IMR-90 (cell line): ENCODE measurements around the gene SPACA7. TPM values are rescaled to one million over a fixed set of nuclear protein-coding genes. Genes with fewer than 3 reads are reported as not detected.

Source experiments
- ATAC-seq: fragments of 200-7000 bp; cut with Tn5 transposase; 2 replicates; pipeline ENCODE4 v1.9.1; 2020; ENCODE audit warnings: low read depth, mild to moderate bottlenecking, moderate library complexity
- BruUV-seq: library from RNA; stranded (reverse); fragments of 400-500 nt; replicated peaks from 2 replicates; lab custom pipeline; 2021; lab: Mats Ljungman, UMichigan
- CTCF ChIA-PET: fragments of 300-600 bp; formaldehyde crosslinking; extraction: SDS; loops from one replicate; lab custom pipeline; 2021; ENCODE audit warnings: antibody characterized with exemption; lab: Yijun Ruan, JAX
- POLR2A ChIA-PET: fragments of 300-600 bp; sonication (Branson Sonifier 250); formaldehyde crosslinking; loops from one replicate; lab custom pipeline; 2022; ENCODE audit warnings: antibody characterized with exemption; ENCODE audit not compliant: unreplicated experiment; lab: Charles Lee
- DNase-seq: peaks from one replicate; pipeline ENCODE4 v3.0.0; 2013
- H2AFZ ChIP-seq: replicated peaks from 2 replicates; pipeline ENCODE3; 2013; ENCODE audit warnings: low read length, mild to moderate bottlenecking; ENCODE audit not compliant: poor library complexity
- H2AK5ac ChIP-seq: 2 replicates; pipeline ENCODE4 v1.6.1; 2013; ENCODE audit warnings: low read depth, low read length, inconsistent platforms
- H2AK9ac ChIP-seq: replicated peaks from 2 replicates; pipeline ENCODE3; 2013; ENCODE audit warnings: mild to moderate bottlenecking, low read depth, low read length, moderate library complexity; ENCODE audit not compliant: poor library complexity
- H2BK120ac ChIP-seq: 2 replicates; pipeline ENCODE4 v1.6.1; 2013; ENCODE audit warnings: low read depth, low read length, inconsistent platforms
- H2BK15ac ChIP-seq: 3 replicates; pipeline ENCODE4 v1.6.1; 2013; ENCODE audit warnings: low read depth, low read length, inconsistent platforms
- H2BK20ac ChIP-seq: 2 replicates; pipeline ENCODE4 v1.6.1; 2013; ENCODE audit warnings: low read depth, mild to moderate bottlenecking, inconsistent platforms, low read length, moderate library complexity
- H2BK5ac ChIP-seq: 2 replicates; pipeline ENCODE4 v1.6.1; 2013; ENCODE audit warnings: mild to moderate bottlenecking, low read depth, low read length, inconsistent platforms; ENCODE audit not compliant: poor library complexity, severe bottlenecking
- H3K14ac ChIP-seq: replicated peaks from 2 replicates; pipeline ENCODE4 v1.6.1; 2013; ENCODE audit warnings: low read depth, low read length, inconsistent platforms
- H3K18ac ChIP-seq: 2 replicates; pipeline ENCODE4 v1.6.1; 2013; ENCODE audit warnings: low read depth, low read length, control low read depth
- H3K23ac ChIP-seq: 2 replicates; pipeline ENCODE4 v1.6.1; 2013; ENCODE audit warnings: low read depth, low read length, inconsistent platforms
- H3K27ac ChIP-seq: 2 replicates; pipeline ENCODE4 v1.5.1; 2013; ENCODE audit warnings: mild to moderate bottlenecking, control low read depth, low read length; ENCODE audit not compliant: insufficient read depth
- H3K27me3 ChIP-seq: 2 replicates; pipeline ENCODE4 v1.6.1; 2013; ENCODE audit warnings: low read length; ENCODE audit not compliant: control insufficient read depth, insufficient read depth
- H3K36me3 ChIP-seq: 2 replicates; pipeline ENCODE4 v1.6.1; 2013; ENCODE audit warnings: low read length, mixed read lengths; ENCODE audit not compliant: control insufficient read depth, insufficient read depth
- H3K4ac ChIP-seq: 2 replicates; pipeline ENCODE4 v1.6.1; 2013; ENCODE audit warnings: low read depth, low read length, inconsistent platforms
- H3K4me1 ChIP-seq: 2 replicates; pipeline ENCODE4 v1.6.1; 2013; ENCODE audit warnings: low read length, mixed read lengths; ENCODE audit not compliant: control insufficient read depth, insufficient read depth
- H3K4me2 ChIP-seq: 2 replicates; pipeline ENCODE4 v1.6.1; 2013; ENCODE audit warnings: low read depth, mild to moderate bottlenecking, control low read depth, low read length, moderate library complexity
- H3K4me3 ChIP-seq: 2 replicates; pipeline ENCODE4 v1.5.1; 2013; ENCODE audit warnings: low read depth, mild to moderate bottlenecking, control low read depth, low read length, moderate library complexity; ENCODE audit not compliant: insufficient read depth
- H3K56ac ChIP-seq: 2 replicates; pipeline ENCODE4 v1.6.1; 2013; ENCODE audit warnings: low read length, inconsistent platforms; ENCODE audit not compliant: insufficient read depth; ENCODE audit errors: extremely low read depth
- H3K79me1 ChIP-seq, 2 experiments: 2 replicates each; pipeline ENCODE4 v1.6.1; 2013; ENCODE audit warnings: low read length in 2 of 2, inconsistent platforms in 1 of 2, low read depth in 1 of 2
- H3K9ac ChIP-seq: 2 replicates; pipeline ENCODE4 v1.6.1; 2013; ENCODE audit warnings: low read depth, low read length, control low read depth
- H3K9me1 ChIP-seq: 2 replicates; pipeline ENCODE4 v1.6.1; 2013; ENCODE audit warnings: low read length, inconsistent platforms; ENCODE audit not compliant: insufficient read depth
- H3K9me3 ChIP-seq: 2 replicates; pipeline ENCODE4 v1.6.1; 2013; ENCODE audit warnings: low read length; ENCODE audit not compliant: control insufficient read depth, insufficient read depth
- H4K20me1 ChIP-seq: 2 replicates; pipeline ENCODE4 v1.6.1; 2013; ENCODE audit warnings: low read length, inconsistent platforms; ENCODE audit not compliant: insufficient read depth
- H4K5ac ChIP-seq: 2 replicates; pipeline ENCODE4 v1.6.1; 2013; ENCODE audit warnings: mild to moderate bottlenecking, low read depth, low read length, control low read depth
- H4K8ac ChIP-seq, 2 experiments: 2 replicates each; pipeline ENCODE4 v1.6.1; 2013; ENCODE audit warnings: low read depth in 2 of 2, low read length in 2 of 2, control low read depth in 1 of 2, inconsistent platforms in 1 of 2
- H4K91ac ChIP-seq: 2 replicates; pipeline ENCODE4 v1.6.1; 2013; ENCODE audit warnings: low read depth, low read length, inconsistent platforms; ENCODE audit not compliant: insufficient read depth
- BHLHE40 ChIP-seq: fragments of 150-350 bp; IDR thresholded peaks from 2 replicates; pipeline ENCODE4 v1.6.1; 2016; ENCODE audit warnings: mild to moderate bottlenecking, low read depth, low read length
- CEBPB ChIP-seq: IDR thresholded peaks from 2 replicates; pipeline ENCODE4 v1.6.1; 2012; ENCODE audit warnings: low read depth, low read length, improper control_type of control experiment
- CHD1 ChIP-seq: IDR thresholded peaks from 2 replicates; pipeline ENCODE4 v1.6.1; 2012; ENCODE audit warnings: low read depth, low read length, improper control_type of control experiment
- FOS ChIP-seq: fragments of 150-350 bp; IDR thresholded peaks from 2 replicates; pipeline ENCODE4 v1.6.1; 2016; ENCODE audit warnings: low read depth, low read length
- MAFK ChIP-seq: IDR thresholded peaks from 2 replicates; pipeline ENCODE4 v1.6.1; 2012; ENCODE audit warnings: low read depth, low read length, improper control_type of control experiment
- MAZ ChIP-seq: IDR thresholded peaks from 2 replicates; pipeline ENCODE4 v1.6.1; 2012; ENCODE audit warnings: low read depth, mild to moderate bottlenecking, low read length, improper control_type of control experiment, moderate library complexity, borderline replicate concordance
- MXI1 ChIP-seq: IDR thresholded peaks from 2 replicates; pipeline ENCODE4 v1.6.1; 2012; ENCODE audit warnings: low read depth, mild to moderate bottlenecking, low read length, moderate library complexity, borderline replicate concordance
- NFE2L2 ChIP-seq: fragments of 150-350 bp; IDR thresholded peaks from 2 replicates; pipeline ENCODE4 v1.6.1; 2016; ENCODE audit warnings: low read depth, mild to moderate bottlenecking, low read length
- POLR2A ChIP-seq: IDR thresholded peaks from 2 replicates; pipeline ENCODE4 v1.6.1; 2012; ENCODE audit warnings: mild to moderate bottlenecking, low read depth, low read length
- RAD21 ChIP-seq: IDR thresholded peaks from 2 replicates; pipeline ENCODE4 v1.6.1; 2012; ENCODE audit warnings: low read length, improper control_type of control experiment
- RCOR1 ChIP-seq: IDR thresholded peaks from 2 replicates; pipeline ENCODE4 v1.6.1; 2012; ENCODE audit warnings: mild to moderate bottlenecking, low read length, improper control_type of control experiment; ENCODE audit not compliant: insufficient replicate concordance
- RFX5 ChIP-seq: IDR thresholded peaks from 2 replicates; pipeline ENCODE4 v1.8.0; 2012; ENCODE audit warnings: low read depth, mild to moderate bottlenecking, low read length, moderate library complexity
- SMC3 ChIP-seq: fragments of 150-350 bp; IDR thresholded peaks from 2 replicates; pipeline ENCODE4 v1.6.1; 2016; ENCODE audit warnings: low read depth, mild to moderate bottlenecking, antibody characterized with exemption, low read length, moderate library complexity
- WGBS, 2 experiments: methylation state at CpG; one replicate each; pipeline versions ENCODE4 v1.1.5 to v1.1.7; 2013; ENCODE audit warnings: missing lambda C conversion rate in 2 of 2; ENCODE audit not compliant: insufficient read length in 1 of 2; ENCODE audit errors: extremely low coverage in 2 of 2; 5-methylcytosine and 5-hydroxymethylcytosine counted together
- dilution Hi-C: fragments of 300-500 bp; cut with HindIII; formaldehyde crosslinking; loops from one replicate; pipeline ENCODE4 v1.14.3; 2018; ENCODE audit warnings: low sequenced_read_pairs; ENCODE audit not compliant: unreplicated experiment
- in situ Hi-C: fragments of 300-500 bp; cut with MboI; formaldehyde crosslinking; loops from 3 replicates; pipeline ENCODE4 v1.14.3; 2019; ENCODE audit warnings: low sequenced_read_pairs, inconsistent platforms, mixed read lengths
- intact Hi-C: fragments of 100-400 bp; cut with micrococcal nuclease; formaldehyde crosslinking; loops from 2 replicates; pipeline ENCODE4 v1.10.0; 2022
- polyA plus RNA-seq, 3 experiments: library from polyadenylated mRNA; depleted of rRNA; stranded (reverse); fragments of >200 nt; gene quantifications; 2 replicates each; pipeline ENCODE4 v1.2.3, GENCODE V29; 2012; ENCODE audit warnings: low replicate concordance in 1 of 3
- total RNA-seq: library from RNA; depleted of rRNA; stranded (reverse); fragments of >200 nt; gene quantifications from 2 replicates; pipeline ENCODE4 v1.2.3, GENCODE V29; 2012
- TF ChIP-seq, protein P1 (sequence below): conservative IDR thresholded peaks from 2 replicates; pipeline ENCODE4 v1.5.1; 2012; ENCODE audit warnings: mild to moderate bottlenecking, low read depth, low read length, improper control_type of control experiment
- TF ChIP-seq, protein P2 (sequence below): fragments of 150-350 bp; IDR thresholded peaks from 2 replicates; pipeline ENCODE4 v1.6.1; 2016; ENCODE audit warnings: low read depth, mild to moderate bottlenecking, low read length, moderate library complexity, borderline replicate concordance
- TF ChIP-seq, protein P3 (sequence below): fragments of 150-350 bp; IDR thresholded peaks from 2 replicates; pipeline ENCODE4 v1.6.1; 2017; ENCODE audit warnings: mild to moderate bottlenecking, antibody characterized with exemption, low read length, low read depth

Gene SPACA7
- total and polyA plus RNA-seq, 2 of the 4 experiments (the other 2 are of a cell fraction), result not detected

DNA sequence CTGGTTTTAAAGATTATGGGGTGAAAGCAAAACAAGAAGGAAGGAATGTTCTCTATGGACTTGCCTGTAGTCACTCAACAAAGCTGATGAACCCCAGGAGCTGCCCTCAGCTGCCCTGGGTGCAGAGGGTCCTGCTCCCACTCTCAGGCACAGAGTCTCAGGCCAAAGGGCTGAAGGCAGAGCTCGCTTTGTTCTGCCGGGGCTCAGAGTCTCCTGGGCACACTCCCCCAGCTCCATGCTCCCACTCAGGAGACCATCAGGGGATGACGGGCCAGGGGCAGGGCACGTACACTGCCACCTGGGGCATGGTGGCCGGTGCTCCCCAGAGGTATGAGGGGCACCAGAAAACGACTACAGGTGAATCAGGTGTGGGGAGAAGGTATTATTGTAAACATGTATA lies 46.8 kb upstream of the SPACA7 start:
- TF ChIP-seq BHLHE40, result no peak
- TF ChIP-seq NFE2L2, result no peak
- TF ChIP-seq FOS, result no peak
- TF ChIP-seq, protein P1, sequence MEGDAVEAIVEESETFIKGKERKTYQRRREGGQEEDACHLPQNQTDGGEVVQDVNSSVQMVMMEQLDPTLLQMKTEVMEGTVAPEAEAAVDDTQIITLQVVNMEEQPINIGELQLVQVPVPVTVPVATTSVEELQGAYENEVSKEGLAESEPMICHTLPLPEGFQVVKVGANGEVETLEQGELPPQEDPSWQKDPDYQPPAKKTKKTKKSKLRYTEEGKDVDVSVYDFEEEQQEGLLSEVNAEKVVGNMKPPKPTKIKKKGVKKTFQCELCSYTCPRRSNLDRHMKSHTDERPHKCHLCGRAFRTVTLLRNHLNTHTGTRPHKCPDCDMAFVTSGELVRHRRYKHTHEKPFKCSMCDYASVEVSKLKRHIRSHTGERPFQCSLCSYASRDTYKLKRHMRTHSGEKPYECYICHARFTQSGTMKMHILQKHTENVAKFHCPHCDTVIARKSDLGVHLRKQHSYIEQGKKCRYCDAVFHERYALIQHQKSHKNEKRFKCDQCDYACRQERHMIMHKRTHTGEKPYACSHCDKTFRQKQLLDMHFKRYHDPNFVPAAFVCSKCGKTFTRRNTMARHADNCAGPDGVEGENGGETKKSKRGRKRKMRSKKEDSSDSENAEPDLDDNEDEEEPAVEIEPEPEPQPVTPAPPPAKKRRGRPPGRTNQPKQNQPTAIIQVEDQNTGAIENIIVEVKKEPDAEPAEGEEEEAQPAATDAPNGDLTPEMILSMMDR, result no peak
- no peak for TF ChIP-seq RFX5
- no peak for TF ChIP-seq MAZ
- no peak for TF ChIP-seq POLR2A
- TF ChIP-seq RAD21, result no peak
- no peak for TF ChIP-seq CEBPB
- TF ChIP-seq, protein P2, sequence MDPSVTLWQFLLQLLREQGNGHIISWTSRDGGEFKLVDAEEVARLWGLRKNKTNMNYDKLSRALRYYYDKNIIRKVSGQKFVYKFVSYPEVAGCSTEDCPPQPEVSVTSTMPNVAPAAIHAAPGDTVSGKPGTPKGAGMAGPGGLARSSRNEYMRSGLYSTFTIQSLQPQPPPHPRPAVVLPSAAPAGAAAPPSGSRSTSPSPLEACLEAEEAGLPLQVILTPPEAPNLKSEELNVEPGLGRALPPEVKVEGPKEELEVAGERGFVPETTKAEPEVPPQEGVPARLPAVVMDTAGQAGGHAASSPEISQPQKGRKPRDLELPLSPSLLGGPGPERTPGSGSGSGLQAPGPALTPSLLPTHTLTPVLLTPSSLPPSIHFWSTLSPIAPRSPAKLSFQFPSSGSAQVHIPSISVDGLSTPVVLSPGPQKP, result no peak
- no peak for TF ChIP-seq RCOR1
- TF ChIP-seq MXI1, result no peak
- TF ChIP-seq SMC3, result no peak
- no peak for TF ChIP-seq CHD1
- TF ChIP-seq MAFK, result no peak
- TF ChIP-seq, protein P3, sequence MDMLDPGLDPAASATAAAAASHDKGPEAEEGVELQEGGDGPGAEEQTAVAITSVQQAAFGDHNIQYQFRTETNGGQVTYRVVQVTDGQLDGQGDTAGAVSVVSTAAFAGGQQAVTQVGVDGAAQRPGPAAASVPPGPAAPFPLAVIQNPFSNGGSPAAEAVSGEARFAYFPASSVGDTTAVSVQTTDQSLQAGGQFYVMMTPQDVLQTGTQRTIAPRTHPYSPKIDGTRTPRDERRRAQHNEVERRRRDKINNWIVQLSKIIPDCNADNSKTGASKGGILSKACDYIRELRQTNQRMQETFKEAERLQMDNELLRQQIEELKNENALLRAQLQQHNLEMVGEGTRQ, result no peak
- in situ Hi-C loops (no loop called here), dilution Hi-C loops (no loop called here), intact Hi-C loops (no loop called here)
- H3K4me2 ChIP-seq, result no peak overlapping the region
- no peak overlapping the region for H2AFZ ChIP-seq
- no TSS peak for BruUV-seq
- H3K4me3 ChIP-seq, result no peak overlapping the region
- ATAC-seq (no peak), DNase-seq (no peak)
- no peak overlapping the region for H2AK5ac ChIP-seq
- no peak overlapping the region for H2BK15ac ChIP-seq
- H3K27me3 ChIP-seq, result no peaks in the 10 kb centered on the region
- no peak overlapping the region for H3K27ac ChIP-seq
- no peak overlapping the region for H4K8ac ChIP-seq
- POLR2A ChIA-PET, result no interaction called here
- no peak overlapping the region for H4K91ac ChIP-seq
- H3K4ac ChIP-seq, result no peak overlapping the region
- no peak overlapping the region for H3K9ac ChIP-seq
- H3K18ac ChIP-seq, result no peak overlapping the region
- H4K20me1 ChIP-seq, result no peaks in the 10 kb centered on the region
- no peaks in the 10 kb centered on the region for H3K9me1 ChIP-seq
- H3K14ac ChIP-seq, result no peak overlapping the region
- H3K36me3 ChIP-seq, result no peaks in the 10 kb centered on the region
- H3K79me1 ChIP-seq, result no peaks in the 10 kb centered on the region
- H2BK20ac ChIP-seq, result no peak overlapping the region
- H2AK9ac ChIP-seq, result no peak overlapping the region
- H3K4me1 ChIP-seq, result no peaks in the 10 kb centered on the region
- WGBS, 2 experiments, result no CpG with 5 or more reads among the region's 6 CpGs
- H3K9me3 ChIP-seq, result peaks cover 25% of the 10 kb centered on the region
- H3K23ac ChIP-seq, result no peak overlapping the region
- H2BK120ac ChIP-seq, result no peak overlapping the region
- H2BK5ac ChIP-seq, result no peak overlapping the region
- CTCF ChIA-PET, result no interaction called here
- H4K5ac ChIP-seq, result no peak overlapping the region
- no peak overlapping the region for H3K56ac ChIP-seq
